T-cell (primary cell): ENCODE results near the gene MRPL44. TPM values are rescaled to one million over a fixed set of nuclear protein-coding genes. Genes with fewer than 3 reads are reported as not detected.

Experiments
- ATAC-seq, 4 experiments: fragments of 200-7000 bp in 3 of 4; fragments of 150-1000 bp in 1 of 4; cut with Tn5 transposase; replicated peaks in 1 of 4; 1 replicate in 3 of 4; 2 replicates in 1 of 4; pipeline ENCODE4 v1.10.0; 2021; ENCODE audit warnings: moderate library complexity in 3 of 4, mild to moderate bottlenecking in 2 of 4, moderate number of reproducible peaks in 1 of 4
- CTCF ChIA-PET, 2 donors: fragments of 300-600 bp; sonication (Branson Sonifier 250); formaldehyde crosslinking; loops; one replicate each; lab custom pipeline; 2022; ENCODE audit warnings: antibody characterized with exemption in 2 of 2; lab: Charles Lee
- POLR2A ChIA-PET, 2 donors: fragments of 300-600 bp; sonication (Branson Sonifier 250); formaldehyde crosslinking; loops; one replicate each; lab custom pipeline; 2022; ENCODE audit warnings: antibody characterized with exemption in 2 of 2; lab: Charles Lee
- DNase-seq, 35 experiments: peaks; one replicate each; pipeline versions ENCODE4 v3.0.0 to v3.0.0-alpha.2; 2013 to 2023
- H3K27ac ChIP-seq: one replicate; pipeline ENCODE4 v1.5.1; 2013; ENCODE audit warnings: low read length
- H3K27me3 ChIP-seq, 2 experiments: replicated peaks in 1 of 2; 1 replicate in 1 of 2; 2 replicates in 1 of 2; pipeline versions ENCODE4 v1.6.1 to v1.7.0; 2013; ENCODE audit warnings: low read length in 1 of 2, mixed read lengths in 1 of 2; ENCODE audit not compliant: control insufficient read depth in 2 of 2, insufficient read depth in 2 of 2; ENCODE audit errors: extremely low read depth in 1 of 2
- H3K36me3 ChIP-seq, 2 donors: 1 replicate in 1 of 2; 2 replicates in 1 of 2; pipeline versions ENCODE4 v1.6.1 to v1.7.0; 2013; ENCODE audit warnings: low read length in 1 of 2; ENCODE audit not compliant: control insufficient read depth in 2 of 2, insufficient read depth in 1 of 2; ENCODE audit errors: extremely low read depth in 1 of 2
- H3K4me1 ChIP-seq, 2 experiments: 1 replicate in 1 of 2; 2 replicates in 1 of 2; pipeline versions ENCODE4 v1.6.1 to v1.7.0; 2013; ENCODE audit warnings: low read length in 2 of 2, mixed read lengths in 1 of 2; ENCODE audit not compliant: insufficient read depth in 2 of 2, control insufficient read depth in 1 of 2; ENCODE audit errors: extremely low read depth in 1 of 2
- H3K4me3 ChIP-seq, 2 donors: 1 replicate in 1 of 2; 2 replicates in 1 of 2; pipeline versions ENCODE4 v1.5.1 to v1.7.0; 2013; ENCODE audit warnings: mild to moderate bottlenecking in 2 of 2, low read length in 1 of 2, moderate library complexity in 1 of 2; ENCODE audit not compliant: control insufficient read depth in 1 of 2; ENCODE audit errors: extremely low read depth in 1 of 2
- H3K9me3 ChIP-seq: 2 replicates; pipeline ENCODE4 v1.7.0; 2013
- H3K27ac Mint-ChIP-seq, 2 donors: one replicate each; pipeline ENCODE4 v1.8.0; 2020 to 2021; ENCODE audit warnings: mild to moderate bottlenecking in 2 of 2, mixed read lengths in 2 of 2
- H3K27me3 Mint-ChIP-seq, 2 donors: one replicate each; pipeline ENCODE4 v1.8.0; 2021 to 2022; ENCODE audit warnings: mixed read lengths in 2 of 2
- H3K36me3 Mint-ChIP-seq: one replicate; pipeline ENCODE4 v1.8.0; 2021; ENCODE audit warnings: mixed read lengths
- H3K4me1 Mint-ChIP-seq, 3 donors: one replicate each; pipeline ENCODE4 v1.8.0; 2020 to 2022; ENCODE audit warnings: mixed read lengths in 3 of 3, mild to moderate bottlenecking in 1 of 3
- H3K4me3 Mint-ChIP-seq, 3 donors: one replicate each; pipeline ENCODE4 v1.8.0; 2020 to 2022; ENCODE audit warnings: mild to moderate bottlenecking in 3 of 3, mixed read lengths in 3 of 3, moderate library complexity in 3 of 3
- H3K9me3 Mint-ChIP-seq, 3 donors: one replicate each; pipeline ENCODE4 v1.8.0; 2020 to 2022; ENCODE audit warnings: mixed read lengths in 3 of 3
- WGBS: methylation state at CpG from one replicate; pipeline ENCODE4 v1.1.5; 2013; ENCODE audit warnings: missing lambda C conversion rate; ENCODE audit not compliant: insufficient coverage; 5-methylcytosine and 5-hydroxymethylcytosine counted together
- total RNA-seq, 35 experiments: library from RNA in 6 of 35; stranded (reverse) in 6 of 35; fragments of 120-200 nt in 1 of 35; gene quantifications; one replicate each; pipeline versions ENCODE4 v1.2.1 to v1.2.4 and lab custom pipeline; 2013 to 2026

The MRPL44 gene
- total RNA-seq, 5 donors from 2014 or later (not counting 1 experiment from before 2014, with no cell fraction given): 22.4 to 25.3 (median 23.8) TPM

DNA sequence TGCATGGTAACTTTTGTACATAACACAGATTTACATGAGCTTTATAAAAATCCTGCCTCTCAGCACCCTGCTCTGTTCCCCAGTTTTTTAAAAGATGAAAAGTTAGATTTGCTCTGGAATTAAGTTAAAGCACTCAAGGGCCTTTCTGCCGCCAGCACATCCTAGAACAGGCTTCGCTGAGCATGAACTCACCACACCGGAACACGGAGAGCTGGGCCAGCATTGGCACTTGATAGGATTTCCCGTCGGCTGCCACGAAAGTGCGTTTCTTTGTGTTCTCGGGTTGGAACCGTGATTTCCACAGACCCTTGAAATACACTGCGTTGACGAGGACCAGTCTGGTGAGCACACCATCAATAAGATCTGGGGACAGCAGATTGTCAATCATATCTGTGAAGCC lies 34.3 kb downstream of the MRPL44 start:
- Mint-ChIP-seq H3K4me1 (no peaks in the 10 kb centered on the region), H3K36me3 (no peaks in the 10 kb centered on the region), H3K27ac (no peak overlapping the region), H3K9me3 (no peaks in the 10 kb centered on the region), H3K27me3 (no peaks in the 10 kb centered on the region), H3K4me3 (no peak overlapping the region)
- ATAC-seq (no peak), DNase-seq (no peak)
- WGBS: 84% methylated on average over 12 of the region's 12 CpGs
- Histone ChIP-seq H3K27me3 (peaks cover 0 to 2% of the 10 kb centered on the region in 2 experiments), H3K9me3 (no peaks in the 10 kb centered on the region), H3K4me3 (no peak overlapping the region), H3K27ac (no peak overlapping the region), H3K4me1 (no peaks in the 10 kb centered on the region), H3K36me3 (no peaks in the 10 kb centered on the region)
- CTCF ChIA-PET: interaction anchor here (0.7 to 5.0 kb wide), 6 partner anchors 17 to 293 kb away, joined by 3 to 121 read pairs (median 48); no protein-coding TSS in a partner anchor
- POLR2A ChIA-PET: no interaction called here

DNA sequence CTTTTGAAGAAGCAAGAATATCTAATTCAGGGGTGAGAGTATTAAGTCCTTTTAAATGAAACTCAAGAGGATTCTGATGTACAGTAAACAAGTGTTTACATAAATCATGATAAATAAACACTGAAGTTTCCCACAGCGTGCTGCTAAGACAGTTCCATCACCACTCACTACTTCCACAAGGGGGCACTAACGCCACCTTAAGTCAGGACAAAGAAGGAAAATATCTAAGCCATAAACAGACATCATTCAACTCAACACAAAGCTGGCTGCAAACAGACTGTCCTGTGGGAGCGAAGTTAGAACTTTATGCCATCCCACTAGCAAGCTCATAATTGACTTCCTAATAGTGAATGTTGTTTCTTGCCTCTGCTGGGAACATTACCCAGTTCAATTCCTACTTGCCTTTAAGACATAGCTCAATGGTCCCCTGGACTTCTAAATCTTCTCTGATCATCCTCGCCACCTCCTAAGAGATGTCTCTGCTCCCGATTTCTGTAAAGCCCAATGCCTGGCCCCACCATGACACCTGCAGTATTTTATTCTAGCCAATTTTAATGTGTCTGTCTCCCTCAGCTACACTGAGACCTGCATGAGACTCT lies 36.5 kb downstream of the MRPL44 start:
- Mint-ChIP-seq H3K27me3 (no peaks in the 10 kb centered on the region), H3K36me3 (no peaks in the 10 kb centered on the region), H3K9me3 (no peaks in the 10 kb centered on the region), H3K27ac (no peak overlapping the region), H3K4me3 (no peak overlapping the region), H3K4me1 (no peaks in the 10 kb centered on the region)
- no peak overlapping the region for H3K4me3 ChIP-seq
- H3K27ac ChIP-seq: no peak overlapping the region
- H3K9me3 ChIP-seq: no peaks in the 10 kb centered on the region
- POLR2A ChIA-PET: interaction anchor here (0.8 to 0.9 kb wide), 2 partner anchors 36 to 70 kb away, joined by 3 to 6 read pairs; no protein-coding TSS in a partner anchor
- peak; percentile 6 to 81 (median 46) for DNase-seq
- H3K27me3 ChIP-seq: peaks cover 0 to 2% of the 10 kb centered on the region in 2 experiments
- CTCF ChIA-PET: interaction anchor here (0.5 to 5.0 kb wide), 41 partner anchors 12 to 1021 kb away, joined by 3 to 121 read pairs (median 4); no protein-coding TSS in a partner anchor
- peak in 3 of 4 experiments; percentile 51 to 71 (median 70) for ATAC-seq
- H3K4me1 ChIP-seq: no peaks in the 10 kb centered on the region
- H3K36me3 ChIP-seq: no peaks in the 10 kb centered on the region
- 49% methylated on average over 4 of the region's 5 CpGs for WGBS

DNA sequence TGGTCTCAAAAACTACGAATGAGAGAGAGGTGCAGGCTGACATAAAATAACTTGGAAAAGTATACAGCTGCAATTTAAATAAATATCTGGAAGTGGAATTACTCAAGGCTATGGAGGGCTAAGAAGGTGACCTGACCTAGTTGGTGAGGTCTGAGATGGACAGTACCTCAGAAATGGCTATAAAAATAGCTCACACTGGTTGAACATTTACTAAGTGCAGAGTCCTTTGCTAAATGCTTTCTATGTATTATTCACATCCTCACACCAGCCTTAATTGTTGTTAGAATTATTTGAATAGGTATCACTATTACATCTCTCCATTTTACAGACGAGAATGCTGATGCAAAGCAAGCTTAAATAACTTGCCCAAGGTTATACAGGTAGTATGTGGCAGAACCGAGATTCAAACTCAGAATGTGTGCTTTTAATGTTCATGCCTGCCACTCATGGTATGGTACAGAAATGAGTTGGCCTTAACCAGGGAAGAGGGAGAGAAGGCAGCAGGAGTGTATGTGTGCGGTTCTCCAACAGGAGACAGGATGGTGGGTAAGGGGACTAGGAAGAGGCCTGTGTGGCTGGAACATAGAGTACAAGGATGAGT lies 37.4 kb downstream of the MRPL44 start:
- H3K27ac Mint-ChIP-seq: no peak overlapping the region
- WGBS: 77% methylated on average over 2 of the region's 4 CpGs
- H3K36me3 ChIP-seq: no peaks in the 10 kb centered on the region

DNA sequence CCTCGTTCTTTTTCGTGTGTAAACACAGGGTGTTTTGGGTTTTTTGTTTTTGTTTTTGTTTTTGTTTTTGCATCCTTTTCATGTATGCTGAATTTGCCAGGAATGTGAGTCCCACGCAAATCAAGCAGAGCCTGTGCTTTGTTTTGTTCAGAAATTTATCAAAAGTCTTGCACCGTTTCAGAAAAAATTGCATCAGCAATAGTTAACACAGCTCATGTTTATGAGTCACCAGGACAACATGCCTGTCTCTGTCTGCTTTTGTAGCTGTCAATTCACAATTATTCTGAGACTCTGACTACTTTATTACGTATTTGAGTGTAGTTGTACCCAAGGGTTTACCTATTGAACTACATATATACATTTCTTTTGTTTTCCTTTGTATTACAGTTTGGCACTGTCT lies 38.3 kb downstream of the MRPL44 start:
- CTCF ChIA-PET: interaction anchor here (0.6 to 5.0 kb wide), 9 partner anchors 11 to 292 kb away, joined by 3 to 121 read pairs (median 27); no protein-coding TSS in a partner anchor
- no peak overlapping the region for H3K4me3 ChIP-seq
- H3K36me3 ChIP-seq: no peaks in the 10 kb centered on the region
- ATAC-seq (no peak), DNase-seq (no peak)
- Mint-ChIP-seq H3K4me3 (no peak overlapping the region), H3K27me3 (no peaks in the 10 kb centered on the region), H3K27ac (peak overlapping the region in 1 of 2 donors; percentile 30), H3K4me1 (no peaks in the 10 kb centered on the region), H3K36me3 (no peaks in the 10 kb centered on the region), H3K9me3 (no peaks in the 10 kb centered on the region)
- WGBS: 81% methylated on average over 4 of the region's 5 CpGs
- H3K27me3 ChIP-seq: peaks cover 0 to 2% of the 10 kb centered on the region in 2 experiments
- no peaks in the 10 kb centered on the region for H3K9me3 ChIP-seq
- H3K27ac ChIP-seq: no peak overlapping the region
- POLR2A ChIA-PET: no interaction called here
- H3K4me1 ChIP-seq: no peaks in the 10 kb centered on the region

More for the DNA sequence above, 37.4 kb downstream of the MRPL44 start:
- ChIA-PET CTCF (interaction anchor here (0.5 to 5.0 kb wide), 20 partner anchors 12 to 1923 kb away, joined by 3 to 121 read pairs (median 6); no protein-coding TSS in a partner anchor), POLR2A (no interaction called here)
- H3K4me1 Mint-ChIP-seq: no peaks in the 10 kb centered on the region
- Histone ChIP-seq H3K4me3 (no peak overlapping the region), H3K27me3 (peaks cover 0 to 2% of the 10 kb centered on the region in 2 experiments), H3K9me3 (no peaks in the 10 kb centered on the region), H3K4me1 (no peaks in the 10 kb centered on the region), H3K27ac (no peak overlapping the region)
- no peaks in the 10 kb centered on the region for H3K27me3 Mint-ChIP-seq
- no peak for ATAC-seq
- no peaks in the 10 kb centered on the region for H3K9me3 Mint-ChIP-seq
- DNase-seq: no peak
- H3K4me3 Mint-ChIP-seq: no peak overlapping the region
- H3K36me3 Mint-ChIP-seq: no peaks in the 10 kb centered on the region

DNA sequence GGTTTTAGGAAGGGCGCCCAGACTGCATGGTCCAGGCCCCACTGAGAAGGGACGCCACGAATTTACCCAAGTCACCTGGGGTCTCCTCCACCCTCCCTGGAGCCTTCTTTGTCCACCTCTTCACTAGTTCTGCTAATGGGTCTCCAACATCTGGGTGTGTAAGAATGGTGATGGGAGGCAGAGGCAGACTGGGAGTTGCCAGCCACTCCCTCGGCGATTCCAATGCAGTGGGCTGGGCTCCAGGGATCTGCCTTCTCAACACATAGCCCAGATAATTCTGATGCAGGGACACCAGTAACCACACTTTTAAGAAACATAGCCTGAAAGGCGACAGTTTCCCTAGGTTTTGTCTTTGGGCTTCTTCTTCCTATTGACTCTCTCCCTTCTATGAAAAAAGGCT lies 39.1 kb downstream of the MRPL44 start:
- Mint-ChIP-seq H3K9me3 (no peaks in the 10 kb centered on the region), H3K4me1 (no peaks in the 10 kb centered on the region), H3K36me3 (no peaks in the 10 kb centered on the region), H3K4me3 (no peak overlapping the region), H3K27ac (no peak overlapping the region), H3K27me3 (no peaks in the 10 kb centered on the region)
- DNase-seq (no peak), ATAC-seq (no peak)
- ChIA-PET POLR2A (interaction anchor here in 1 of 2 donors (0.6 kb wide), 1 partner anchor 24 kb away, joined by 3 read pairs; no protein-coding TSS in a partner anchor), CTCF (interaction anchor here (4.1 to 5.0 kb wide), 2 partner anchors 25 to 288 kb away, joined by 36 to 121 read pairs; no protein-coding TSS in a partner anchor)
- Histone ChIP-seq H3K4me3 (no peak overlapping the region), H3K4me1 (no peaks in the 10 kb centered on the region), H3K27ac (no peak overlapping the region), H3K9me3 (no peaks in the 10 kb centered on the region), H3K36me3 (peaks cover 0 to 3% of the 10 kb centered on the region in 2 donors), H3K27me3 (no peaks in the 10 kb centered on the region)
- WGBS: 89% methylated on average over 4 of the region's 6 CpGs

DNA sequence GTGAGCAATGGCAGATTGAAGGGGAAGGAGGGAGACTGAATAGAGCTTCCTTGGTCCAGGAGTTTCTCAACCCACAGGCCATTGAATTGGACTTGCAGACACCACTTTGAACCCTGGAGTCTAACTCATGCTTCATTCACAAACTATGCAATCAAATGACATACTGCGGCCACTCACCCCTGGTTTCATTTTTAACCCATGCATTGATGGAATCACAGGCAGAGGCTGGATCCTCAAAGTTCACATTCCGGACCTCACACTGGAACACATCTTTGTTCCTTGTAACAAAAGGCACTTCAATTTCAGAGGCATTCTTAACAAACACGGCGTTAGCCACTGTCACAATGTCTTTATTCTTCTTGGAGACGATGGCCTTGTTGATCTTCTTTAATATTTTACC lies 40.7 kb downstream of the MRPL44 start:
- ChIA-PET CTCF (no interaction called here), POLR2A (no interaction called here)
- Histone ChIP-seq H3K36me3 (peaks cover 0 to 4% of the 10 kb centered on the region in 2 donors), H3K4me1 (no peaks in the 10 kb centered on the region), H3K4me3 (no peak overlapping the region), H3K9me3 (no peaks in the 10 kb centered on the region), H3K27me3 (no peaks in the 10 kb centered on the region), H3K27ac (no peak overlapping the region)
- no peak for DNase-seq
- 100% methylated on average over 1 of the region's 5 CpGs for WGBS
- Mint-ChIP-seq H3K9me3 (no peaks in the 10 kb centered on the region), H3K4me1 (no peaks in the 10 kb centered on the region), H3K27ac (no peak overlapping the region), H3K27me3 (no peaks in the 10 kb centered on the region), H3K36me3 (no peaks in the 10 kb centered on the region), H3K4me3 (no peak overlapping the region)
- ATAC-seq: no peak
